Fibroblast of the aortic adventitia (primary cell): Measurements from ENCODE around the gene SAPCD2. TPM values are rescaled to one million over a fixed set of nuclear protein-coding genes. Genes with fewer than 3 reads are reported as not detected.

Experiments used
- DNase-seq: peaks from one replicate; pipeline ENCODE4 v3.0.0-alpha.2; 2010; ENCODE audit warnings: low read depth
- H3K4me3 ChIP-seq: 2 replicates; pipeline ENCODE4 v1.5.1; 2011; ENCODE audit warnings: low read depth, mild to moderate bottlenecking, control low read depth, low read length, moderate library complexity
- total RNA-seq: library from RNA; depleted of rRNA; stranded (reverse); fragments of >200 nt; gene quantifications from 2 replicates; pipeline ENCODE4 v1.2.3, GENCODE V29; 2012; ENCODE audit warnings: low replicate concordance
- TF ChIP-seq, protein P1 (sequence below): IDR thresholded peaks from 2 replicates; pipeline ENCODE4 v1.5.1; 2011; ENCODE audit warnings: mild to moderate bottlenecking, low read length, control low read depth, inconsistent platforms; ENCODE audit not compliant: insufficient read depth

Gene SAPCD2
- total RNA-seq, 1 donor = 1.5 TPM

DNA sequence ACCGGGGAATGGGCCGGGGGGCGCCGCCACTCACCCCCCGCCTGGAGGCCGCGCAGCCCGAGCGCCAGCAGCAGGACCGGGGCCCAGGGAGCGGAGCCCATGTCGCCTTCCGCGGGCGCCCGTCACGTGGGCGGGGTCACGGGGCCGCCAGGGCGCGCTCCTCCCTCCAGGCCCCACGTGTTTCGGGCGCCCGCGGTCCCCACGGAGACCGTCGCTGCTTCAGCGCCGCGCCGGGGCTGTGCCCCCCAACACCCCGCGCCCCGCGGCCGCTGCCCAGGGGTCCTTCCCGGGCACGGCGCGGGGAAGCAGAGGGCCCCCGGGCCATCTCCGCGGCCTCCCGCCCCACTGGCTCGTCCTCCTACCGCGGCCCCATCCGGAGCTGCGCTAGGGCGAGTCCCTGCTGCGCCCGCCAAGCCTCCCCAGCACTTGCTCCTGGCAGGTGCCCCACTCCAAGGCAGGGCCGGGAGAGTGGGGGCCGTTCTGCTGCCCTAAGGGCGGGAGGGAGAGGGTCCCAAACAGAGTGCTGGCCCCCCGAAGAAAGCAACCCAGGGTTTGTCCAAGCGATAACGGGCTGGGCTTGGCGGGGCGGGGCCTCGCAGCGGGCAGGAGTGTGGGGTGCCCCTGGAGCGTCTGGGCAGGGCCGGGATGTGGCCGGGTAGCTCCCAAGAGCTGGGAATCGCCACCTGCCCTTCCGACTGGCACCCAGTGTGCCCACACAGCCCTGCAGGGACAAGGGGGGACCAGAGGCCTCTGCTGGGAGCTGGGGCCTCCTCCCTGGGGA is 44.4 kb upstream of the SAPCD2 start, which contains the start of gene DPP7:
DPP7 (minus strand) TSS at position 121 of the 781 bp plus-strand sequence; CDS start at position 101, 20 bp downstream.
- H3K4me3 ChIP-seq = peak within 1 kb of the TSS; percentile 69
- DNase-seq = peak; percentile 27
- TF ChIP-seq, protein P1, sequence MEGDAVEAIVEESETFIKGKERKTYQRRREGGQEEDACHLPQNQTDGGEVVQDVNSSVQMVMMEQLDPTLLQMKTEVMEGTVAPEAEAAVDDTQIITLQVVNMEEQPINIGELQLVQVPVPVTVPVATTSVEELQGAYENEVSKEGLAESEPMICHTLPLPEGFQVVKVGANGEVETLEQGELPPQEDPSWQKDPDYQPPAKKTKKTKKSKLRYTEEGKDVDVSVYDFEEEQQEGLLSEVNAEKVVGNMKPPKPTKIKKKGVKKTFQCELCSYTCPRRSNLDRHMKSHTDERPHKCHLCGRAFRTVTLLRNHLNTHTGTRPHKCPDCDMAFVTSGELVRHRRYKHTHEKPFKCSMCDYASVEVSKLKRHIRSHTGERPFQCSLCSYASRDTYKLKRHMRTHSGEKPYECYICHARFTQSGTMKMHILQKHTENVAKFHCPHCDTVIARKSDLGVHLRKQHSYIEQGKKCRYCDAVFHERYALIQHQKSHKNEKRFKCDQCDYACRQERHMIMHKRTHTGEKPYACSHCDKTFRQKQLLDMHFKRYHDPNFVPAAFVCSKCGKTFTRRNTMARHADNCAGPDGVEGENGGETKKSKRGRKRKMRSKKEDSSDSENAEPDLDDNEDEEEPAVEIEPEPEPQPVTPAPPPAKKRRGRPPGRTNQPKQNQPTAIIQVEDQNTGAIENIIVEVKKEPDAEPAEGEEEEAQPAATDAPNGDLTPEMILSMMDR = no peak

DNA sequence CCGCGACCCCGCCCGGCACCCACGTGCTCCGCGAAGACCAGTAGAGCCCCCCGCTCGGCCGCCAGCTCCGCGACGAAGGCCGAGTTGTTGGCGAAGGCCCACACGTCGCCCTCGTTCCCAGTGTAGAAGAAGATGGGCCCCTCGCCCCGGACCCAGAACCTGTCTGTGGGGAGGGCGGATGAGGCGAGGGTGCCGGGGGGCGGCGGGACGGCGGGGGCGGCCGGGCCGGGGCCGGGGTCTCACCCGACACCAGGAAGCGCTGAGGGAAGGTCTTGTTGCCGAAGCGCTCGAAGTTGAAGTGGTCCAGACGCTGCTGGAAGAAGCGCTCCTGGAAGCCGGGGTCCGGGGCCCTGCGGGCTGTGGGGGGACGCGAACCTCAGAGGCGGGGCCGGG is 43.9 kb upstream of the SAPCD2 start:
- DNase-seq = no peak
- peak overlapping the region; percentile 69 for H3K4me3 ChIP-seq
- TF ChIP-seq, protein P1 = no peak

DNA sequence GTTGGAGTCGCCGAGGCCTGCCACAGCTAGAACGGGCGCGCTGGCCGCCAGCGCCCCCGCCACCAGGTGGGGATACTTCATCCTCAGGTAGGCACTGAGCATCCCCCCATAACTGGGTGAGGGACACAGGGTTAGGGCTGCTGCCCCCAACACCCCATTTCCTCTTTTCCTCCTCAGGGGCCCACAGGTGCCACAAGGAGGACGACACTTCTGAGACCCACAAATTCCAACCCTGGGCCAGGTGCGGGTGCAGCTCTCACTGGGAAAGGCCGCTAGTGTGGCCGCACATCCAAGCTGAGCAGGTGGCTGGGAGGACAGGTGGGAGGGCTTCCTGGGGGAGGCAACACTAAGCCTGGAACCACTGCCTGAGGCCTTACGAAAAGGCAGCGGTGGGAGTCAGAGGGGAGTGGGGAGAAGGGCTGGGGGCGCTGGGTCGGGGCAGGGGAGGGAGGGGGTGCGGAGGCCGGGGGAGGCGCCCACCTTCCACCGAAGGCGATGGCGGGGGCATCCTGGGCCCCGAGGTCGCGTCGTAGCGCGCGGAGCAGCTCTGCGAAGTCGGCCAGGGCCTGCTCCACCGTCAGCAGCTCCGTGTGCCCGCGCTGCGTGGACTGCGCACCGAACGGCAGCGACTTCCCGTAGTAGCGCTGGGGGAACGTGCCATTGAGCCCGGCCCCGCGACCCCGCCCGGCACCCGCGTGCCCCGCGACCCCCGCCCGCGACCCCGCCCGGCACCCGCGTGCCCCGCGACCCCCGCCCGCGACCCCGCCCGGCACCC is 43.2 kb upstream of the SAPCD2 start:
- H3K4me3 ChIP-seq = peak overlapping the region; percentile 63
- TF ChIP-seq, protein P1 = no peak
- peak; percentile 12 for DNase-seq

DNA sequence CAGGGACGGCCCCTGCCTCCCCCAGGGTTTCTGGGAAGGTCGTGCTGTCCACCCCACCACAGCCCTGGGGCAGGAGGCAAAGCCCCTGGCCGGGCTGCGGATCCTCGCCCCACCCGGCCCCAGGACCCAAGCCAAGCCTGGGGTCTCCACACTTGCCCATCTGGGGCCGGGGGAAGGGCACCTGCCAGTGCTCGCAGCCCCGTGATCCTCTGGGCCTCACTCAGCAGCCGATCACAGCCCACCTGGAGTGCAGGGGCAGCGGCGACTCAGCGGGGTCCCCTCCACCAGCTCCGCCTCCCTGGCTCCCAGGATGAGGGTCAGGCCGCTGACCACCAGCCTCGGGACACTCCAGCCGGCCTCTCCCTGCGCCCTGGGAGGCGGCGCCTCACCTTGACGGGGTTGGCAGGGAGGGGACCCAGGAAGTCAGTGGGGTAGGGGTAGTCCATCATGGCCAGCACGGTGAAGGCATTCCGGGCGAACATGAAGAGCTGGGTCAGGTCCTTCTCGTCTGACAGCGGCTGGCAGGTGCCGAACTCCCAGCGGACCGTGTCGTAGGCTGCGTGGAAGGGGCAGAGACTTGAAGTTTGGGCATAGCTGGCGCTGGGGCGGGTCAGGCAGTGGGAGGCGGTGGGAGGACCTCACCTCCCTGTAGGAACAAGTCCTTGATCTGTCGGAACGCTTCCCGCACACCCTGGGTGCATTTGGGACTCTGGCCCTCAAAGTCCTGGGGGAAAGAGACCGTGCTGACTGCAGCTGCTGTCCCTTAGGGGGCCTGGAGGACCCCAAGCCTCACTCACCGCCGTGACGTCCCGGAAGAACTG is 42.4 kb upstream of the SAPCD2 start:
- TF ChIP-seq, protein P1 = no peak
- DNase-seq = no peak

DNA sequence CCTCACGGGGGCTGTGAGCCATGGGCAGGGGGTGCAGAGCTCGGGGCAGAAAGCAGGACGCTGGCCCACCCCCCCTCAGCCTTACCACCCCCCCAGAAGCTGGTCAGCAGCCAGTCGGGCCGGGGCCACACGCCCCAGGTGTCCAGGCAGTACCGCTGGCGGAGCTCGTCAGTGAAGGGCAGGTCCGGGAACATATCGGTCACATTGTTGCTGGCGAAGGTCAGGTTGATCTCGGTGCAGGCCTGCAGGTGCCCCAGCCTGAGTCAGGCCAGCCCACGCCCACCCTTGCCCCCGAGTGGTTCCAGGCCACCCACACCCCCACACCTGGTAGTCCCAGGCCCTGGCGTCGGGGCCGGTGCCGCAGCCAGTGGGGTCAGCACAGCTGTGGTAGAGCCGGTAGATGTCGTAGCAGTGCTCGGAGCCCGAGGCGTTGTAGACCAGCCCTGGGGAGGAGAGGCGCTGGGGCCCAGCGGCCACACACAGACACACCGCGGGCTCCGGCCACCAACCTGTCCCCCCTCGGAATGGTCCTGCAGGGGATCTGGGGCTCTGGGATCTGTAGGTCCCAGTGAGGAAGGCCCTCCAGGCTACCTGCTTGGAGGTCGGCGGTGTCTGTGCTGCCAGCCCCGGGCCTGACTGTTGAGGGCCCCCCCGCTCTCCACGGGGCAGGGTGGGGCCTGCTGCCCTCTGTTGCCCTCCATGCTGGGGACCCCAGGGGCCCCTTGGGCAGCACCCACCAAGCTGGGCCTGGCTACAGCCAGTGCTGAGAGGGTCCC is 41.6 kb upstream of the SAPCD2 start:
- TF ChIP-seq, protein P1 = no peak
- no peak overlapping the region for H3K4me3 ChIP-seq
- no peak for DNase-seq

More for the DNA sequence above, 42.4 kb upstream of the SAPCD2 start:
- no peak overlapping the region for H3K4me3 ChIP-seq
